ENCODE data around the gene ZNF689.

The ZNF689 gene

DNA sequence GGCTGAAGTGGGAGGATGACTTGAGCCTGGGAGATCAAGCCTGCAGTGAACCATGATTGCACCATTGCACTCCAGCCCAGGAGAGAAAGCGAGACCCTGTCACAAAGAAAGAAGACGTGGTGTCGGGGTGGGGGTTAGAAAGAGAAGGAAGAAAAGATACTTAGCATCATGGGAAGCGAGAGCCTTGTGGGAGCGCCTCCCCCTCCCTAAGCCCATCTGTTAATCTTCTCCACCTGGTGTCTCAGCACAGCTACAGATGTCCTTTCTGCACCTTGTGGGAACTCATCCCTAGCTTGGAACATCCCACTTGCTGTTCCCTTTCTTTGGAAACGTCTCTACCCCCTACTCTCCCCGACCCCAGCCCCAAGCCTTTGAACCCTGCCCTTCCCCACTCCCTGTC lies 44.7 kb downstream of the ZNF689 start:
- no peak for TF ChIP-seq CTCF (IDR thresholded peaks at IDR 0.05; ENCODE audit: low read depth, low read length, missing control alignments)
- DNase-seq (ENCODE audit: extremely low read depth, low read depth): no peak
- no peak overlapping the region for H3K4me3 ChIP-seq (replicated peaks; ENCODE audit: low read depth, low read length)

DNA sequence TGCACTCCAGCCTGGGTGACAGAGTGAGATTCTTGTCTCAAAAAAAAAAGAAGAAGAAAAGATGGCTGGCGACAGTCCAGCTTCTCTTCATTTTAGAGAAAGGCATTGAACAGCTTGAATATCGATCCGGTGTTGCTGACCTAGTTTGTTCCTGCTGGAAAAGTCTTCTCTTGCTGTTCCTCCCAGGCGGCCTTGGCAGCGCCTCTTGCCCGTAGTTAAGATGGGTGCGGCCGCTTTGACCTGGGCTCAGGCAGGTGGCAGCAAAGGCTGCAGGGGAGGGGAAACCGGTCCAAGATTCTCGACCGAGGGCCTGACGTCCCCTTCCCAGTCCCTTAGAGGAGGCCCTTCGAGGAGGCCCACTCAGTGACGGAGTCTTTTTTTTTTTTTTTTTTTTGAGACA lies 48.2 kb downstream of the ZNF689 start:
- no peak for DNase-seq (ENCODE audit: extremely low read depth, low read depth)
- no peak overlapping the region for H3K4me3 ChIP-seq (replicated peaks; ENCODE audit: low read depth, low read length)
- no peak for TF ChIP-seq CTCF (IDR thresholded peaks at IDR 0.05; ENCODE audit: low read depth, low read length, missing control alignments)

- no peak for DNase-seq (ENCODE audit: extremely low read depth, low read depth)
- no peak overlapping the region for H3K4me3 ChIP-seq (replicated peaks; ENCODE audit: low read depth, low read length)
- TF ChIP-seq CTCF (IDR thresholded peaks at IDR 0.05; ENCODE audit: low read depth, low read length, missing control alignments): no peak
Observed at GRCh38 chr16:30561089-30561816, 48.9 kb downstream of the ZNF689 start.

DNA sequence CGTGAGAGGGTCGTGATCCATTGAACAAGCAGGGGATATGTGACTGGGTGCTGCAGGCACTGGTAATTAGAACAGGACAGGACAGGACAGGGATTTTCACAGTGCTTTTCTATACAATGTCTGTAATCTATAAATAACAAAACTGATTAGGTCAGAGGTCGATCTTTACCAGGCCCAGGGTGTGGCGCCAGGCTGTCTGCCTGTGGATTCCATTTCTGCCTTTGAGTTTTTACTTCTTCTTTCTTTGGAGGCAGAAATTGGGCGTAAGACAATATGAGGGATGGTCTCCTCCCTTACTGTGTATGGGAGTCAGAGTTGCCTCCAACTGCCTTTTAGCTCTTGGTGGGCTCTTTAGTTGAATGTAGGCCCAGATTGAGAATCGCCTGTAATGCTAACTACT lies 50.5 kb downstream of the ZNF689 start:
- DNase-seq (ENCODE audit: extremely low read depth, low read depth): no peak
- no peak overlapping the region for H3K4me3 ChIP-seq (replicated peaks; ENCODE audit: low read depth, low read length)
- no peak for TF ChIP-seq CTCF (IDR thresholded peaks at IDR 0.05; ENCODE audit: low read depth, low read length, missing control alignments)

GRCh38 chr16:30558789-30559377 lies 51.3 kb downstream of the ZNF689 start:
- TF ChIP-seq CTCF (IDR thresholded peaks at IDR 0.05; ENCODE audit: low read depth, low read length, missing control alignments): no peak
- no peak overlapping the region for H3K4me3 ChIP-seq (replicated peaks; ENCODE audit: low read depth, low read length)
- no peak for DNase-seq (ENCODE audit: extremely low read depth, low read depth)

DNA sequence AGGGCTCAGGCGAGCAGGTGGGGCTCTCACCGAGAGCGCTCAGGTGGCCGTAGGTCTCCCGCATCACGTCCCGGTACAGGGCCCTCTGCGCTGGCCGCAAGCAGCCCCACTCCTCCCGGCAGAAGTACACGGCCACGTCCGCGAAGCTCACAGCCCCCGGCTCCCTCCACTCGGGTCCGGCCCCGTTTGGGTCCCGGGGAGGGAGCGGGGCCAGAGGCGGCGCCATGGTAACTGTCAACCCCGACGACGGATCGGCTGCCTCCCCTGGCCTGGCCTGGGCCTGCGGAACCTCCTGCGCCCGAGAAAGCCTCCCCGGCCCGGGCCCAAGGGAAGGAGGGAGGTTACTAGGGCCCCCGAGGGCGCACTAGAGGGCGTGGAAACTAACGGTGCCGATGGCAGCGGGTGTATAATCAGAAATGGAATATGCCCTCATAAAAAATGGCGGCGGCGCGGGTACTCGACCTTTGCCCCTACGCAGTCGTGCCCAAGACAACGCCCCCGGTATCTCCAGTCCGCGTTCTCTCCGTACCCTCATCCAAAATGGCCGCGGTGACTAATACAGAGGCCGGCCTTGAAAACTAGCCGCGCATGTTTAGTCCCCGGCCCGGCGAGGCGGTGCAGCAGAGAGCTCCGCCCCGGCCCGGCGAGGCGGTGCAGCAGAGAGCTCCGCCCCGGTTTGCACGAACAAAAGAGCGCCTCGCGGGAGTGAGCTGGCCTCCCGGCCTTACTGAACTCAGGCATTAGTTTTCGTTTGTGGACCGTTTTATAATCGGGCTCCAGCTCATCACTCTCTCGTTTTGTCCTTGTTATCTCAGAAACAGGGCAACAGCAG lies 52.0 kb downstream of the ZNF689 start, which contains the start of gene ZNF764:
ZNF764 (minus strand) TSS at position 418 of the 832 bp plus-strand sequence; CDS start at position 226, 192 bp downstream.
- H3K4me3 ChIP-seq (replicated peaks; ENCODE audit: low read depth, low read length): peak within 1 kb of the TSS; percentile 78
- DNase-seq (ENCODE audit: extremely low read depth, low read depth): peak; percentile 88
- no peak for TF ChIP-seq CTCF (IDR thresholded peaks at IDR 0.05; ENCODE audit: low read depth, low read length, missing control alignments)
